NT2/D1 (cell line): ENCODE results near the gene NXPE3.

Experiments used
- SUZ12 ChIP-seq: IDR thresholded peaks from 2 replicates; pipeline ENCODE4 v1.6.1; 2011; ENCODE audit not compliant: insufficient read length, insufficient read depth; ENCODE audit errors: extremely low read depth
- YY1 ChIP-seq: IDR thresholded peaks from 2 replicates; pipeline ENCODE4 v1.6.1; 2011; ENCODE audit not compliant: insufficient read length, insufficient read depth

- TF ChIP-seq SUZ12 (no peak), YY1 (no peak)
These were observed 47.0 kb downstream of the NXPE3 start for GRCh38 chr3:101825904-101826445.
